Body of pancreas (tissue), 4 donors: ENCODE results near the gene IGFALS.
A peak's percentile ranks its signal among the peaks of the same experiment; 100 is the strongest.

ENCODE experiments used
- POLR2A ChIP-seq, 3 donors: fragments of 450-650 bp; IDR thresholded peaks; one replicate each; pipeline ENCODE4 v1.6.1; 2016; ENCODE audit warnings: antibody characterized with exemption in 3 of 3, mild to moderate bottlenecking in 2 of 3
- TF ChIP-seq, protein P1 (sequence below), 7 experiments: fragments of 450-650 bp in 4 of 7; fragments of 200-600 bp in 3 of 7; sonication (generic) in 3 of 7; IDR thresholded peaks; one replicate each; pipeline ENCODE4 v1.5.1; 2016 to 2019; ENCODE audit warnings: antibody characterized with exemption in 7 of 7

DNA sequence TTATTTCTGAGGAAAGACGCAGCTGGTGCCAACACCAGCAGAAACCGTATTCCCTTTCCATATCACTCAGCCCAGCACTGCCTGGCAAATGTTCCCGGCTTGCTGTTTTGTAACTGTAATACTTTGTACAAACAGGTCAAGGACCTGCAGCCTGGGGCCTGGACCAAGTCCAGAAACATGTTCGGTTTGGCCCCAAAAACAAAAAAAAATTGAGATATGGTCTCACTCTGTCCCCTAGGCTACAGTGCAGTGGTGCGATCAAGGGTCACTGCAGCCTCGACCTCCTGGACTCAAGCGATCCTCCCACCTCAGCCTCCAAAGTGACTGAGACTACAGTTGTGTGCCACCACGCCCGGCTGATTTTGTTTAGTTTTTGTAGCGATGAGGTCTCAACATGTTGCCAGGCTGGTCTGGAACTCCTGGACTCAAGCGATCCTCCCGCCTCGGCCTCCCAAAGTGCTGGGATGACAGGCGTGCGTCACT, 31.9 kb upstream of the IGFALS start:
- TF ChIP-seq, protein P1, sequence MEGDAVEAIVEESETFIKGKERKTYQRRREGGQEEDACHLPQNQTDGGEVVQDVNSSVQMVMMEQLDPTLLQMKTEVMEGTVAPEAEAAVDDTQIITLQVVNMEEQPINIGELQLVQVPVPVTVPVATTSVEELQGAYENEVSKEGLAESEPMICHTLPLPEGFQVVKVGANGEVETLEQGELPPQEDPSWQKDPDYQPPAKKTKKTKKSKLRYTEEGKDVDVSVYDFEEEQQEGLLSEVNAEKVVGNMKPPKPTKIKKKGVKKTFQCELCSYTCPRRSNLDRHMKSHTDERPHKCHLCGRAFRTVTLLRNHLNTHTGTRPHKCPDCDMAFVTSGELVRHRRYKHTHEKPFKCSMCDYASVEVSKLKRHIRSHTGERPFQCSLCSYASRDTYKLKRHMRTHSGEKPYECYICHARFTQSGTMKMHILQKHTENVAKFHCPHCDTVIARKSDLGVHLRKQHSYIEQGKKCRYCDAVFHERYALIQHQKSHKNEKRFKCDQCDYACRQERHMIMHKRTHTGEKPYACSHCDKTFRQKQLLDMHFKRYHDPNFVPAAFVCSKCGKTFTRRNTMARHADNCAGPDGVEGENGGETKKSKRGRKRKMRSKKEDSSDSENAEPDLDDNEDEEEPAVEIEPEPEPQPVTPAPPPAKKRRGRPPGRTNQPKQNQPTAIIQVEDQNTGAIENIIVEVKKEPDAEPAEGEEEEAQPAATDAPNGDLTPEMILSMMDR (IDR thresholded peaks at IDR 0.05), result no peak
- peak in 1 of 3 donors; percentile 19 for TF ChIP-seq POLR2A (IDR thresholded peaks at IDR 0.05)
